RWPE2 (cell line): ENCODE results near the gene EPHA2.
A peak's percentile ranks its signal among the peaks of the same experiment; 100 is the strongest.

ENCODE experiments used
- ATAC-seq: fragments of 200-7000 bp; cut with Tn5 transposase; 3 replicates; pipeline ENCODE4 v1.9.1; 2021; ENCODE audit warnings: low read depth
- DNase-seq: peaks from one replicate; pipeline ENCODE4 v3.0.0-alpha.2; 2020; ENCODE audit warnings: low spot score
- H3K27ac ChIP-seq: fragments of 450-650 bp; 2 replicates; pipeline ENCODE4 v1.5.1; 2017; ENCODE audit warnings: mild to moderate bottlenecking; ENCODE audit not compliant: poor library complexity, severe bottlenecking
- H3K27me3 ChIP-seq: fragments of 250-450 bp; sonication (Bioruptor Pico); 2 replicates; pipeline ENCODE4 v1.5.1; 2021; ENCODE audit warnings: mild to moderate bottlenecking, moderate library complexity; ENCODE audit not compliant: insufficient read depth, poor library complexity, severe bottlenecking
- H3K36me3 ChIP-seq: fragments of 250-450 bp; sonication (Bioruptor Pico); 2 replicates; pipeline ENCODE4 v1.5.1; 2020; ENCODE audit warnings: low read depth, mild to moderate bottlenecking, moderate library complexity
- H3K4me1 ChIP-seq: fragments of 250-450 bp; sonication (Bioruptor Pico); 2 replicates; pipeline ENCODE4 v1.5.1; 2021; ENCODE audit warnings: mild to moderate bottlenecking, moderate library complexity; ENCODE audit not compliant: insufficient read depth, poor library complexity, severe bottlenecking
- H3K4me3 ChIP-seq: fragments of 250-450 bp; sonication (Bioruptor Pico); 2 replicates; pipeline ENCODE4 v1.5.1; 2021; ENCODE audit warnings: mild to moderate bottlenecking, moderate library complexity; ENCODE audit not compliant: severe bottlenecking
- H3K9me3 ChIP-seq: fragments of 250-450 bp; sonication (Bioruptor Pico); 2 replicates; pipeline ENCODE4 v1.5.1; 2021; ENCODE audit warnings: mild to moderate bottlenecking, moderate library complexity; ENCODE audit not compliant: severe bottlenecking
- CTCF ChIP-seq: fragments of 450-650 bp; IDR thresholded peaks from one replicate; pipeline ENCODE4 v1.5.1; 2017; ENCODE audit warnings: mild to moderate bottlenecking, moderate library complexity; ENCODE audit not compliant: poor library complexity, severe bottlenecking

Gene EPHA2

GRCh38 chr1:16078925-16079656, 76.8 kb downstream of the EPHA2 start:
- Histone ChIP-seq H3K4me3 (no peak overlapping the region), H3K27ac (peak overlapping the region; percentile 20), H3K27me3 (no peaks in the 10 kb centered on the region), H3K9me3 (no peaks in the 10 kb centered on the region), H3K4me1 (peaks cover 18% of the 10 kb centered on the region), H3K36me3 (no peaks in the 10 kb centered on the region)
- TF ChIP-seq CTCF: peak; percentile 91
- no peak for DNase-seq
- ATAC-seq: peak; percentile 62

GRCh38 chr1:16077406-16078245, 78.2 kb downstream of the EPHA2 start:
- H3K36me3 ChIP-seq: no peaks in the 10 kb centered on the region
- DNase-seq (no peak), ATAC-seq (no peak)
- peaks cover 18% of the 10 kb centered on the region for H3K4me1 ChIP-seq
- no peak for TF ChIP-seq CTCF
- H3K27me3 ChIP-seq: no peaks in the 10 kb centered on the region
- no peaks in the 10 kb centered on the region for H3K9me3 ChIP-seq
- H3K27ac ChIP-seq: peak overlapping the region; percentile 31
- no peak overlapping the region for H3K4me3 ChIP-seq

GRCh38 chr1:16076865-16077238, 79.0 kb downstream of the EPHA2 start:
- Histone ChIP-seq H3K9me3 (no peaks in the 10 kb centered on the region), H3K4me1 (peaks cover 18% of the 10 kb centered on the region), H3K27ac (peak overlapping the region; percentile 31), H3K4me3 (no peak overlapping the region), H3K27me3 (no peaks in the 10 kb centered on the region), H3K36me3 (no peaks in the 10 kb centered on the region)
- no peak for TF ChIP-seq CTCF
- ATAC-seq (peak; percentile 61), DNase-seq (no peak)

GRCh38 chr1:16076031-16076864, 79.6 kb downstream of the EPHA2 start:
- H3K27ac ChIP-seq: peak overlapping the region; percentile 31
- no peaks in the 10 kb centered on the region for H3K36me3 ChIP-seq
- no peaks in the 10 kb centered on the region for H3K9me3 ChIP-seq
- H3K4me3 ChIP-seq: no peak overlapping the region
- peaks cover 18% of the 10 kb centered on the region for H3K4me1 ChIP-seq
- DNase-seq (no peak), ATAC-seq (peak; percentile 41)
- no peak for TF ChIP-seq CTCF
- H3K27me3 ChIP-seq: no peaks in the 10 kb centered on the region
